ENCODE data around the gene SP140L. TPM values are rescaled to one million over a fixed set of nuclear protein-coding genes. Genes with fewer than 3 reads are reported as not detected.

The SP140L gene
- 2.7 to 4.0 TPM (median 3.3 TPM) in 5 replicates for total RNA-seq (2022; extraction: Qiagen RNA extraction)

DNA sequence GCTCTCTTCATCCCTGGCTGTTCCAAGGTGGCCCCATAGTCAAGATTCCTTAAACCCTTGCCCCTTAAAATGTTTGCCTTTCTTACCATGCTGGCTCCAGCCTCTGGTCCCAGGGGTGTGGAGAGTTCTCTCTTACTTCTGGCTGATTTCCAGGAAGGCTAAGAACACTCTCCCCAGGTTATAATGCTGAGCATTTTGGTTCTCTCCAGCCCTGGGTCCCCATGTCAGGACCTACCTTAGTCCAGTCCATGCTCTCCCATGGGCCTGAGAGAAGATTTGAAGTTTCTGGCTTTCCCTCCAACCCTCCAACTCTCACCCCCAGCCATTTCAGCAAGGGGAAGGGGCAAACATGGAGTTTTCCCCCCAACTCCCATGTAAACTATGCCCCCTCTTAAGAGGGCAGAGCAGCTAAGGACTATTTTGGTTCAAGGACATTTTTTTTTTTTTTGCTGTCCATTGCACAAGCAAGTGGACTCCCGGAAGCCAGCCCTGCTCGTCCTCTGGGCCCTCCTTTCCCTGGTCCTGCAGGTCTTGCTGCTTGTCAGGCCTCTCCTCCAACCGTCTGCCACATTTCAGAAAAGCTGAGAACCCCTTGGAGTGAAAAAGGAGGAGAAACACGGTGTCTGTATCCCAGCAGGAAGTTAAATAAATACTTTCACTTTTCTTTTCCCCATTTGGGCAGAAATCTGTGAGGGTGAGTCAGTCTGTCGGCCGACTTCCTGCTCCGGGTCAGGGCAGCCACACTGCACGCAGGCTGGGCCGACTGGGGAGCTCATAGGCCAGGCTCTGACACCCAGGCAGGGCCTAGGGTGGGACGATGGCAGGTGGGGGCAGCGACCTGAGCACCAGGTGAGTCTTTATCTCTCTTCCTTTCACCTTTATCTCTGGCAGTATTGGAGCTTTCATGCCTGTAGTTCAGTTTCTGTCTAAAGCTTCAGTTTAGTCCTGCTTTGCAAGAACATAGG lies at the start of gene SP140L:
SP140L (plus strand) TSS at position 741 of the 965 bp plus-strand sequence; CDS start at position 818, 77 bp downstream.

DNA sequence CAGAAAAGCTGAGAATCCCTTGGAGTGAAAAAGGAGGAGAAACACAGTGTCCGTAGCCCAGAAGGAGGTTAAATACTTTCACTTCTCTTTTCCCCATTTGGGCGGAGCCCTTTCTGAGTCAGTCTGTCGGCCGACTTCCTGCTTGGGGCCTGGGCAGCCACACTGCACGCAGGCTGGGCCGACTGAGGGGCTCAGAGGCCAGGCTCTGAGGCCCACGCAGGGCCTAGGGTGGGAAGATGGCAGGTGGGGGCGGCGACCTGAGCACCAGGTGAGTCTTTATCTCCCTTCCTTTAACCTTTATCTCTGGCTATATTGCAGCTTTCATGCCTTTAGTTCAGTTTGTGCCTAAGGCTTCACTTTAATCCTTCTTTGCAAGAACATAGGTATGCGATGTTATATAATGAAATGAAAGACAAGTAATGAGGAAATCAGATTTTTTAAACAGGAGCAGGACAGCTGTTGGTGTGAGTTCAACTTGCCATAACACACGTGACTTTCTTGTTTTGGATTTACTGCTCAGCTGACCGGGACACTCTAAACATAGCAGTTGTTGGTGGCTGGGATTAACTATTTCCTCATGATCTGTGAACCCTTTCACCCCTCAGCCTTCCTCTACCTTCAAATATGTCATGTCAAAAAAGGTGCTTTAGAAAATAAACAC lies 89.2 kb downstream of the SP140L start, which contains the start of gene SP100:
SP100 (plus strand) TSS at position 141 of the 661 bp plus-strand sequence; CDS start at position 237, 96 bp downstream.

Other genes starting within 250 kb of the SP140L start
- gene SP110, start 107.2 kb upstream of the SP140L start, total RNA-seq (2022; extraction: Qiagen RNA extraction): 8.0 to 10.5 TPM (median 9.5 TPM) in 5 replicates
- gene SP140, start 101.5 kb upstream of the SP140L start, total RNA-seq (2022; extraction: Qiagen RNA extraction): 0.11 to 0.26 TPM (median 0.24 TPM) in 3 of 5 replicates, not detected in the others
- gene SP100, start 89.0 kb downstream of the SP140L start, total RNA-seq (2022; extraction: Qiagen RNA extraction): 25.3 to 30.9 TPM (median 26.0 TPM) in 5 replicates